ENCODE measurements around the gene ANXA1. TPM values are rescaled to one million over a fixed set of nuclear protein-coding genes. Genes with fewer than 3 reads are reported as not detected.

ANXA1 gene
- polyA plus RNA-seq, 12 donors = 81.9 to 901 (median 127) TPM; not detected in 1

DNA sequence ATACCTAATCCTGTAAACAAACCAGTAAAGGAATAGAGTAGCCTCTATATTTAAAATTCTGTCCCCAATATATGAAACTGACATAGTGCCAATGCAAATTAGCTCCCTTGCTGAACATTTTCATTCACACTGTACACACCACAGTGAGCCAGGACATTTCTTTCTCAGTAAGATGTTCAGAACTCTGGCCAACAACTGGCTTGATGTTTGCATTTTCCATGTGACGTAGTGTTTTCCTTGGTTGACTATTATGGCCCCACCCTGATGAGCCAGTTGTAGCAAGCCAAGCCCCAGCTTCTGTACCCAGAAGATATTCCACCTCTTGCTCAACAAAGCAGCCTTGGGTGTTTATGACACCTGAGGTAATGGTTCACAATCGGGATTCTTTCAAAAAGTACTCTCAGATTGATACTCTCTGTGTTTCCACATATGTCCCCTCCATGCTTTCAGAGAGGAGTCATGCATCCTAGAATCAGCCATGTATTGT lies 17.7 kb upstream of the ANXA1 start:
- DNase-seq = peak; percentile 54

GRCh38 chr9:73135394-73135793 lies 16.3 kb upstream of the ANXA1 start:
- DNase-seq = no peak

- no peak for DNase-seq
Measured at GRCh38 chr9:73137286-73137899, 14.3 kb upstream of the ANXA1 start.

DNA sequence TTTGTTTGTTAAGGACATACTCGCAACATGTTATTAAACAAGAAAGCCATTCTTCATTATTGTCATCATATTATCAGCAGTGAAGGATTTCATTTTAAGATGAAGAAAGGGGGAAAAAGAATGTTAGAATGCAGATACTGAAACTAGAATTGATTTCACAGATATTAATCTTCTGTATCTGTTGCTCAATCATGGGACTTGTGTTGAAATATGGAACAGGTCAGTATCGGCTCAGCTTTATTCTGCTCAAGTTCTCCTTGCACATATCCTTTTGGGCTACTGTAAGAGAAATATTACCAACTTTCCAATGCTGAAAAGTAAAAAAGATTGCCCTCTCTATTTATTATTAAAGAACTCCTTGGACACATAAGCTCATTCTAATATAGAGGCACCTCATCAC lies 13.8 kb upstream of the ANXA1 start:
- DNase-seq = no peak

DNA sequence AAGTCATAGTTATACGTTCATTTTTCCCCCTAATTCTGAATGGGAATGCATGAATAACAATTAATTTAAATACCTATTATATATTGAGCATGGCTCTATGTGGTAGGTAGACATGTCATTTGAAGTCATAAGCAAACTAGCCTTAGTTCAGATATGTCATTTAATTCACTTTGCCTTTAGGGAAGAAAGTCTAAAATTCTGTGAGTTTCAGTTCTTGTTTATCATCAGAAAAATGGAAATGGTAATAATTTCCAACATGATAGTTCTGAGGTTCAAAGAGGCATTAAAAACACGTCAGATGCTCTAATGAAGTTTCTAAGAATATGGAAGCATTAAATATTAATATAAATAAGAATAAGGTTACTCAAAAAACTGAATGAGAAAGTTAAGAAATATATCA lies 13.1 kb upstream of the ANXA1 start:
- DNase-seq = no peak

DNA sequence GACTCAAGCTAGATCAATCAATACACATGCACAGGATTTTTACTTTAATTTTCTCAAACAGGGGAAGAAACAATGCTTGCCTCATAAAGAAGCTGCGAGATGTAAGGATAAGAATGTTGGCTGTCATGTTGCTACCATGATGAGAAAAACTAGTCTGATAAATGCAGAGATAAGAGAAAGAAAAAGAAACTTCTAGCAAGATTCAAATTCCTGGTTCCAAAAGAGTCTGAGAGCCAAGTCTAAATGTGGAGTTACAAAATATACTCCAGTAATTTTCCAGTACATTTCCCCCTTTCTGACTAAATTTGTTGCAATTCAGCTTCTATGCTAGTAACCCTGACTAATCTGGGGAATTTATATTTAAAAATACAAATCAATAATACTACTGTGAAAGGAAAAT lies 10.4 kb upstream of the ANXA1 start:
- DNase-seq = no peak

GRCh38 chr9:73143711-73144328 lies 7.8 kb upstream of the ANXA1 start:
- no peak for DNase-seq

- no peak for DNase-seq
Measured at GRCh38 chr9:73146111-73146815, 5.4 kb upstream of the ANXA1 start.

DNA sequence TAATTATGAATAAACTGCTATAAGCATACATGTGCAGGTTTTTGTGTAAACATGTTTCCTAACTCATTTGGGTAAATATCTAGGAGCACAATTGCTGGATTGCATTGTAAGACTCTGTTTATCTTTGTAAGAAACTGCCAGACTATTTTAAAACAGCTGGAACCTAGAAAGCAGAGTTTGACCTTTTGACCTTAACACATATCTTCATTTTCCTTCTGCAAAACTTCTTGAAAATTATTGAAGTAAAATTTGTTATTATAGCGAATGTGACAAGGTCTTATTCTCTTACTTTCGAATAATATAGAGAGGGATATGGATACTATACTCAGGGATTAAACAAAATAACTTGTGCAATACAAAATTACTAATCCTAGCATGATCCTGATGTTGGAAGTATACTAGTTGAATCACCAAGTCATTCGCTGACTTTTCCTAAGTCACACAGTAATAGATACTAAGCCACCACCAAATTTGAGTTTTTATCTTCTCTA lies 3.2 kb upstream of the ANXA1 start:
- DNase-seq = no peak

DNA sequence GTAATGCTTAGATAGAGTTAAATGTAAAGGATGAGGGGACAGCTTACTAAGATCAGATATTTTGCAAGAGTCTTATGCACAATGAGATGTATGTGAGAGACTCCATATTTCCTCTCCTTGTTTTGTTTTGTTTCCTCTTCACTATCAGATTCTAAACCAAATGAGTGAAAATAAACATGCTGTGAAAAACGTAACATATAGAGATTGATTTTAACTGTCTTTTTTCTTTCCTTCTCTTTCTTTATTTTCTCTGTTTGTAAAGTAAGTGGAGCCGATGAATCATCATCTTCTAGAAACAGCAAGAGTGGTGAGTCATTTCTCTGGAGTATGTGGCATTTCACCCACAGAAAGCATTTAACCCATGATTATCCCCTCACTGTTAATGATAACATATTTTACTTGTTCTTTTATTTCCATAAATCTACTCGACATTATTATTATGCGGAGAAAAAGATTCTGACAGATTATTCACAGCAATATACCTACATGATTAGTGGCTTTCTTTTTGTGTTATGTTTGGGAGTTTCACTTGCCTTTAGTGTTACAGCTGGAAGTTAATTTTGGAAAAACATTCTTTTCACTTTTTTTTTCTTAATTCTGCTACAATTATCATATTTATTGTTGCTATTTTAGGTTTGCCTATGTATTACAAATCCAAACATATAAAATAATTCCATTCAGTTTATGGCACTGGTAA lies 2.1 kb upstream of the ANXA1 start:
- peak; percentile 52 for DNase-seq

DNA sequence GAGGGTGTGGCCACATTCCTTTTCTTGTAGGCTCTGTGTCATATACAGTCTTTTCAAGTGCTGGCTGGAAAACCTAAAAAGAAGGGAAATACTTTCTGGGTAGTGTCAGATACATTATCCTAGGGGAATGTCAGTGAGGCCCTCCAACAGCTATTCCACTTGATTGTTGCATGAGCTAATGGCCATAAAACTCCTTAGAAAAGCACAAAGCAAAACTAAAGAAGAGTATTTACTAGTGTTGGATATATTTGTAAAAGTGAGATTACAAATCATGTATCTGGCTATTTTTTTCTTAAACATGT lies 829 bp downstream of the ANXA1 start:
- peak; percentile 57 for DNase-seq

DNA sequence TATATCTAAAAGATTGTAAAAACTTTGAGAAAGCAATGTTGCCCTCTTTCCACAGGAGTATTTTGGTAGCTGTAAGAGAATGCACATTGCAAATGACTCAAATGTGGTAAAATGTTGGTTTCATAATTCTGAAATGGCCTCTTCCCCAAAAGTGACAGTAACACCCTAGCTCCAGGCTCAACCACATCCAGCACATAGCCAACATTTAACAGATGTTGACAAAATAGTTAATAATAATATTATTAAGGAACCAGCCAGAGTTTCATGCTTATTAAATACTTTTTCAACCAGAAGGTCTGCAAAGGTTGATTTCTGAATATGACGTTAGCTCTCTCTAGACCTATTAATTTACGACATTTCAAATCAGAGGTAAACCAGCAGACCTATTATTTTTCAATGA lies 1.3 kb downstream of the ANXA1 start:
- DNase-seq = peak; percentile 37

GRCh38 chr9:73153793-73154227 lies 2.1 kb downstream of the ANXA1 start:
- DNase-seq = no peak

DNA sequence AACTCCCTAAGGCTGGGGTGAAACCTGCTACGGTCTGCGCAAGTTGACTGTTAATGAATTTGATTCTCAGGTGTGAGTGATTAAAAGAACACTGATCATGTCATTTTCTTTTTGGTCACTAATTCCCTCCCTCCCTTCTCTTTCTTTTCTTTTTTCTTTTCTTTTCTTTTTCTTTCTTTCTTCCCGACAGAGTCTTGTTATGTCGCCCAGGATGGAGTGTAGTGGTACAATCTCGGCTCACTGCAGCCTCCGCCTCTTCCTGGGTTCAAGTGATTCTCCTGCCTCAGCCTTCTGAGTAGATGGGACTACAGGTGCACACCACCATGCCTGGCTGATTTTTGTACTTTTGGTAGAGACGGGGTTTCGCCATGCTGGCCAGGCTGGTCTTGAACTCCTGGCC lies 2.6 kb downstream of the ANXA1 start:
- DNase-seq = no peak

GRCh38 chr9:73154722-73155121 lies 3.1 kb downstream of the ANXA1 start:
- no peak for DNase-seq

GRCh38 chr9:73155377-73155776 lies 3.7 kb downstream of the ANXA1 start:
- no peak for DNase-seq

GRCh38 chr9:73155968-73156864 lies 4.6 kb downstream of the ANXA1 start:
- no peak for DNase-seq

DNA sequence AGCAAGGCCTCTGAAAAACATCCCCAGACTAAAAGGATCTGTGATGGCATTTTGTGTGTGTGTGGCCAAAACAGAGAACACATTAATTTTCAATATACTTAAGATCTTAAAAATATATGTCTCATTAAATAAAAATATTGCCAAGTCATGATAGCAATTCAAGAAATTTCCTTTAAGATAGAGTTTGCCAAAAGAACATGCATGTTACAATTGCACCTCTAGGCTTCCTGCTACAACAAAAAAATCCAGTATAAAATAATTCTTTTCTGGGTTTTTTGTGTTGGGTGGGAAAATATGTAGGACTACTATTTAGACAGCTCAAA lies 5.2 kb downstream of the ANXA1 start:
- DNase-seq = no peak

GRCh38 chr9:73157811-73158210 lies 6.1 kb downstream of the ANXA1 start:
- DNase-seq = no peak

GRCh38 chr9:73158723-73159122 lies 7.1 kb downstream of the ANXA1 start:
- no peak for DNase-seq

DNA sequence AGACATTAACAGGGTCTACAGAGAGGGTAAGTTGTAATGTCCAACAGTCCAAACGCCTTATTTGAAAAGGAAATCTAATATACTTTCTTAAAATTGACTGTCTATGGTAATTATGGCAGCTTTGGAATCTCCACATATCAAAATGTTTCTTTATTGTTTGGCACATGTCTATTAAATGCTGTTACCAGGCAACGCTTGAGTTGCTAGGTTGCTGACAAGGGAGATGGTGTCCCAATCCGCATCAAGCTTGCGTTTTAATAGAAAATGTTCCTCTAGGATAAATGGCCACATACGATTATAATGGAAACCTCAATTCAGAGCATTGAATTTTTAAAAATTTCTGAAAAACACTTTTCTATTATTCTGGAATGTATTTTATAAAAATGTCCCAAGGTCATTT lies 9.2 kb downstream of the ANXA1 start:
- no peak for DNase-seq
